GM12892 (cell line): ENCODE data around the gene RNF40.

Experiments used
- DNase-seq: peaks from one replicate; pipeline ENCODE4 v3.0.0; 2011; ENCODE audit not compliant: insufficient read length
- FAIRE-seq: peaks from 2 replicates; lab custom pipeline; 2011; peaks lifted over from hg19 to GRCh38; lab: Jason Lieb, UNC
- POLR2A ChIP-seq: IDR thresholded peaks from 2 replicates; pipeline ENCODE4 v1.6.1; 2011; ENCODE audit warnings: low read depth, low read length, control low read depth
- POLR2AphosphoS5 ChIP-seq: IDR thresholded peaks from 2 replicates; pipeline ENCODE4 v1.6.1; 2011; ENCODE audit warnings: low read depth, low read length, control low read depth
- TAF1 ChIP-seq: IDR thresholded peaks from 2 replicates; pipeline ENCODE4 v1.6.1; 2011; ENCODE audit warnings: low read depth, mild to moderate bottlenecking, control low read depth, low read length, borderline replicate concordance

RNF40 gene

DNA sequence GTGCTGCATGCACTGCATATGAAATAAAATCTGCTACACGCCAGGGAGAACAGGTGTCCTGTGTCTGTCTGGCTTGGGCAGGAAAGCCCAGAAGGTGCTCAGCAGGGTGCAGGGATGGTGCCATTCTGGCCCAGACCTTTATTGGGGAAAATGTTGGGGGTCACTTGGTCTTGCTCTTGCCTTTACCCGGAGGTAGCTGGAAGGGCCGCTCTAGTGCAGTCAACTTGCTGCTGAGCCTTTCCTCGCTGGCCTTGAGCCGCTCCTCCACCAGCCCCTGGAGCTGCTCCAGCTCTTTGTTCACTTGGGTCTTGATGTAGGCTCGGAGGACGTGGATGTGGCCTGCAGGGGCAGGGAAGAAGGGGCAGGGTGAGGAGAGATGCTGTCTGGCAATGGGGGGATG, 4.8 kb upstream of the RNF40 start:
- FAIRE-seq = no peak
- TF ChIP-seq POLR2AphosphoS5 (no peak), TAF1 (no peak), POLR2A (no peak)

DNA sequence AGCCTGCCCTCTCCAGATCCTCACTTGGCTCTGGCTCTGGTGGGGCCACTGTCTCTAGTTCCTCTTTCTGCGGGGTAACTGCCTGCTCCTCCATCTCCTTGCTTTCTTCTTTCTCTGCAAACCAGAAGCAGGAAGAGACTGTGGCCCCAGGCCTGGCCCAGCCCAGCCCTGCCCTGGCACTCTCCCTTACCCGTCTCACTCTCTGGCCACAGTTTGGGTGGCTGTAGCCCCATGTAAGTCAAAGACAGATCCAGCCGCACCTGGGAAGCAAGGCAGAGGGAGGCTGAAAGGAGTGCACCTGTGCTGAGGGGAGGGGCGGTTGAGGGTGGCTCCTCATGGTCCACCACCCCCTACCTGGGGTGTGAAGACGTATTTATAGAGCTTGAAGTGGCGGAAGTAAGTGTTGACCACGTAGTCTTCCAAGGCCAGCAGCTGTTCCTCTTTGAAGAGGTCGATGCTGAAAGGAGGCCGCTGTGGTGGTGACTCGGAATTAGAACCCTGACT, 3.1 kb upstream of the RNF40 start:
- DNase-seq (no peak), FAIRE-seq (no peak)
- TF ChIP-seq POLR2A = no peak
- no peak for TF ChIP-seq POLR2AphosphoS5
- no peak for TF ChIP-seq TAF1

More for the DNA sequence above, 4.8 kb upstream of the RNF40 start:
- no peak for DNase-seq

- TF ChIP-seq POLR2A = no peak; the same call in 1 of the 2 replicates
- TF ChIP-seq POLR2AphosphoS5 = no peak
- TF ChIP-seq TAF1 = no peak
- DNase-seq (no peak), FAIRE-seq (no peak)
Observed at GRCh38 chr16:30760001-30760559, 2.0 kb upstream of the RNF40 start.

DNA sequence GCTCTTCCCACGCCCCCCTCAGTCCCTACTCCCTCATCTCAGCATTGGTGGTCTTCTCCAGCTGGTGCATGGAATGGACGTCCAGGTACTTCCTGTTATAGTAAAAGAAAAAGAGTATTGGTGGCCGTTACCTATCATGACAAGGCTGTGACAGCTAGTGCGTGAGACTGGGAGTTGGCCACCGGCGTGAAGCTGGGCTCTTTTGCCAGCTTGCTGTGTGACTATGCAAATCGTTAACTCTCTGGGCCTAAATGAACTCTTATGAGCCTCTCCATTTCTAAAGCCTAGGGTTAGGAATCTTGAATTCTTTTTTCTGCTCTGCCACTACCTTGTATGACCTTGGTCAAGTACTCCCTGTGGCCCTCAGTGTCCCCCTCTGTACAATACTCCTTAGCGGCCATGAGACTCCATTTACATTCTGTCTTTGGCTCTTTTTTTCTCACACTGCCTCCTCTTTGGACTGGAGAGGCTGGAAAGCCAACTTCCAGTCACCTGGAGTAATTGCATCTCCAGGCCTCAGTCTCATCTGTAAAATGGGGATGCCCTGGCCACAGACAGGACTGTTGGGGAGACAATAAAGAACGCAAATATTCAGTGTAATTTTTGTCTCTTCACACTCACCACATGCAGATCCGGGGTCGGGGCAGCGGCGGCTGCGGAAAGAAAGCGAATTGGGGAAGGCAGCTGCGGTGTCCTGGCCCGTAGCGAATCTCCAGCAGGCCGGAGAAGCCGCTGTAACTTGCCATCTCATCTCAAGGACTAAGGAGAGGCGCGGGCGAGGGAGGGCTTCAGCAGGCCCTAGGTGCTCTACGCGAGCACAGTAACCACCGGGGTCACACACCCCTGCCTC, 1.3 kb upstream of the RNF40 start:
- no peak for DNase-seq
- TF ChIP-seq TAF1 (no peak), POLR2AphosphoS5 (no peak), POLR2A (no peak)
- FAIRE-seq = no peak

GRCh38 chr16:30761427-30761927, 645 bp upstream of the RNF40 start:
- FAIRE-seq (no peak), DNase-seq (peak; percentile 58)

DNA sequence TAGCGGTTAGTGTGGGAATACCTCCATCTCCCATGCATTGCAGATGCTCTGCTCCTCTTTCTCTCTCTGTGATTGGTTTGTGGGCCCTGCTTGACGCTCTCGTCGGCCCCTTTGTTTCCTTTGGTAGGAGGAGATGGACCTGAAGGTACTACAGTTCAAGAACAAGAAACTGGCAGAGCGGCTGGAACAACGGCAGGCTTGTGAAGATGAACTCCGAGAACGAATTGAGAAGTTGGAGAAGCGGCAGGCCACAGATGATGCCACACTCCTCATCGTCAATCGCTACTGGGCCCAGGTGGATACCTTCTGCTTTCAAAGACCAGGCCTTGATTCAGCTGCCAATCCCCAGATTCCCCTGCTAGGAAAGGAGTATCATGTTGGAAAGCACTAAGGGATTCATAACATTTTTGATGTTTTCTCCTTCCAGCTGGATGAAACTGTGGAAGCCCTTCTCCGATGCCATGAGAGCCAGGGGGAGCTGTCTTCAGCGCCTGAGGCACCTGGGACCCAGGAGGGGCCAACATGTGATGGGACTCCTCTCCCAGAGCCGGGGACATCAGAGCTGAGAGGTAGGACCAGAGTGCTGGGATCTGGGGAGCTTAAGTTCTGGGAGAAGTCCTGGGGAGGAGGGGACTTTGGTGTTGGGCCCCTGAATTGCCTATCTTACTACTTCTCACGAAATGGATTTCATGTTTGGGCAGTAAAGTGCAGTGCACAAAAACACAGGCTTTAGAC, 1.0 kb downstream of the RNF40 start:
- no peak for FAIRE-seq
- TF ChIP-seq POLR2A = no peak
- TF ChIP-seq TAF1 = no peak
- TF ChIP-seq POLR2AphosphoS5 = no peak
- DNase-seq = no peak

More at GRCh38 chr16:30761427-30761927, 645 bp upstream of the RNF40 start:
- no peak for TF ChIP-seq POLR2AphosphoS5
- TF ChIP-seq TAF1 = no peak
- TF ChIP-seq POLR2A = no peak

DNA sequence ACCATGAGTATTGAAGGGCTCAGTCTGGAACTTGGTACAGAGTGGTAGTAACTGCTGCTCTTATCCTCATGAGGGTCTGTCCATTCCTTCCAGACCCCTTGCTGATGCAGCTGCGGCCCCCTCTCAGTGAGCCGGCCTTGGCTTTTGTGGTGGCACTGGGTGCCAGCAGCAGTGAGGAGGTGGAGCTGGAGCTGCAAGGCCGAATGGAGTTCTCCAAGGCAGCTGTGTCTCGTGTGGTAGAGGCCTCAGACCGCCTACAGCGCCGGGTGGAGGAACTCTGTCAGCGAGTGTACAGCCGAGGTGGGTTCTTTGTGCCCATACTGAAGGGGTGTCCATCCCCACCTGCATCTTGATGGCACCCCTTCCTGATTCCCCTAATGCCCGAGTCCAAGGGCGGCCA, 2.0 kb downstream of the RNF40 start:
- no peak for DNase-seq
- FAIRE-seq = no peak
- no peak for TF ChIP-seq POLR2AphosphoS5
- no peak for TF ChIP-seq POLR2A
- TF ChIP-seq TAF1 = no peak

- no peak for TF ChIP-seq POLR2A
- no peak for TF ChIP-seq TAF1
- DNase-seq (no peak), FAIRE-seq (no peak)
Observed at GRCh38 chr16:30764816-30765465, 2.8 kb downstream of the RNF40 start.

DNA sequence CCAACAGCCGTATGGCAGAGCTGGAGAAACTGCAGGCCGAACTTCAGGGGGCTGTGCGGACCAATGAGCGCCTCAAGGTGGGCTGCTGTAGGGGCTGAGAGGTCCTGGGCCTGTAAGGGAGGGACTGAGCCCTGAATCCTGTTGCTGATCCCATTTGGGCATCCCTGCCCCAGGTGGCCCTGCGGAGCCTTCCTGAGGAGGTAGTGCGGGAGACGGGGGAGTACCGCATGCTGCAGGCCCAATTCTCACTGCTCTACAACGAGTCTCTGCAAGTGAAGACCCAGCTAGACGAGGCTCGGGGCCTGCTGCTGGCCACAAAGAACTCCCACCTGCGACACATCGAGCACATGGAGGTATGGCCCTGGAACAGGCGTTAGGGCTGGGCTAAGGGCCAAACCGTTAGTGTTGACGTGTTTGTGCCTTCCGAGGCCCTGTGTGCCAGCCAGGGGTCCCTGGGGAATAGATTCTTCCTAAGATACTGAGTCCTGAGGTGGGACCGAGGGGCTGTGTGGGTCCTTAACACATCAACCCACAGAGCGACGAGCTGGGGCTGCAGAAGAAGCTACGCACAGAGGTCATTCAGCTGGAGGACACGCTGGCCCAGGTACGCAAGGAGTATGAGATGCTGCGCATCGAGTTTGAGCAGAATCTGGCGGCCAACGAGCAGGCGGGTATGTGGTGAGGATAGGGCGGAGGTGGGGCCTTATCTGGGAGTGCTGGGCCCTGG, 4.2 kb downstream of the RNF40 start:
- TF ChIP-seq TAF1 = no peak
- TF ChIP-seq POLR2A = no peak
- no peak for TF ChIP-seq POLR2AphosphoS5
- DNase-seq (no peak), FAIRE-seq (no peak)

DNA sequence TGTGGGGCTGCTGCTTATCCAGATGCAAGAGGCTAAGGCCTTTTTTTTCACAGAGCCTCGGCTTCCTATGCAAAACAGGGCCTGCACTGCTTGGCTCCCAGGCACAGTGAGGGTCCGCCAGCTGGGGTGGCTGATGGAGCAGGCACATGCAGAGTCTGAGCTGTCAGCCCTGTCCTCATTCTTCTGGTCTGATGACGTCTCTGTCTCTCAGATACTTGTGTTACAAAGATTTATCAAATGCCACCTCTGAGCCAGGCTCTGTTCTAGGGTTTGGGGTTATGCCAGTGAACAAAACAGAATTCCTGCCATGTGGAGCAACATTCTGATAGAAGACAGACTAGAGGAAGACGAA, 4.8 kb downstream of the RNF40 start:
- DNase-seq (no peak), FAIRE-seq (no peak)
- TF ChIP-seq TAF1 = no peak
- no peak for TF ChIP-seq POLR2A
- TF ChIP-seq POLR2AphosphoS5 = no peak

- no peak for DNase-seq
- no peak for FAIRE-seq
- TF ChIP-seq POLR2AphosphoS5 (no peak), POLR2A (no peak), TAF1 (no peak)
Observed at GRCh38 chr16:30767767-30768465, 5.8 kb downstream of the RNF40 start.
